VCaP (cell line): ENCODE data around the gene SLC13A2.

Experiments
- H3K27ac ChIP-seq: fragments of 450-650 bp; 2 replicates; pipeline ENCODE4 v1.5.1; 2017
- TF ChIP-seq, protein P1 (sequence below): fragments of 450-650 bp; conservative IDR thresholded peaks from 2 replicates; pipeline ENCODE4 v1.5.1; 2017; ENCODE audit warnings: mild to moderate bottlenecking, moderate library complexity

The SLC13A2 gene

DNA sequence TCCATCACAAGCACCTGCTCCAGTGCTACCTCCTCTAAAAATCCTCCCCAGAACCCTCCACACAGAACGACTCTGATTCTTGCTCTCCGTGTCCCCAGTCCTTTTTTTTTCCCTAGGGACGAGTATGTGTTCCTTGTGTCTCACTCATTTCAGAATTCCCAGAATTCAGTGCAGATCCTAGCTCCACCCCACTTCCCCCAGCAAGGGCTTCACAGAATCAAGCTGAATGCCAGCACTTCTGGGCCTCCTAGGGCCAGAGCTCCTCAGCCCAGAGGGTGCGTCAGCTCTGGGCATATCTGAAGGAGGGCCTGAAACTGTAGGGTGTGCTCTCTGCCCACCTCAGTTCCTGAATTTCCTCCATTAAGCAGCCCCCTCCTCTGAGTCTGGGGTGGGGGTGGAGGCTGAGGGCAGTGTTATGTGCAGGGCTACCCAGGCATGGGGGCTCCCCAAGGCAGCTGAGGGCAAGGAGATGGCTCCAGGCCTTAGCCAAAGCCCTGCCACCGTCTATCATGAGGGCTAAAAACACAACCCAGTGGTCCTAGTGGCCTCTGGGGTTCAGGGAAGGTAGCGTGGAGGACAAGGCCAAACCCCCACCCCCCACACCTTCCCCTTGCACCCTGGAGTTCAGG lies 72.5 kb downstream of the SLC13A2 start:
- TF ChIP-seq, protein P1, sequence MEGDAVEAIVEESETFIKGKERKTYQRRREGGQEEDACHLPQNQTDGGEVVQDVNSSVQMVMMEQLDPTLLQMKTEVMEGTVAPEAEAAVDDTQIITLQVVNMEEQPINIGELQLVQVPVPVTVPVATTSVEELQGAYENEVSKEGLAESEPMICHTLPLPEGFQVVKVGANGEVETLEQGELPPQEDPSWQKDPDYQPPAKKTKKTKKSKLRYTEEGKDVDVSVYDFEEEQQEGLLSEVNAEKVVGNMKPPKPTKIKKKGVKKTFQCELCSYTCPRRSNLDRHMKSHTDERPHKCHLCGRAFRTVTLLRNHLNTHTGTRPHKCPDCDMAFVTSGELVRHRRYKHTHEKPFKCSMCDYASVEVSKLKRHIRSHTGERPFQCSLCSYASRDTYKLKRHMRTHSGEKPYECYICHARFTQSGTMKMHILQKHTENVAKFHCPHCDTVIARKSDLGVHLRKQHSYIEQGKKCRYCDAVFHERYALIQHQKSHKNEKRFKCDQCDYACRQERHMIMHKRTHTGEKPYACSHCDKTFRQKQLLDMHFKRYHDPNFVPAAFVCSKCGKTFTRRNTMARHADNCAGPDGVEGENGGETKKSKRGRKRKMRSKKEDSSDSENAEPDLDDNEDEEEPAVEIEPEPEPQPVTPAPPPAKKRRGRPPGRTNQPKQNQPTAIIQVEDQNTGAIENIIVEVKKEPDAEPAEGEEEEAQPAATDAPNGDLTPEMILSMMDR, result no peak
- H3K27ac ChIP-seq, result no peak overlapping the region

DNA sequence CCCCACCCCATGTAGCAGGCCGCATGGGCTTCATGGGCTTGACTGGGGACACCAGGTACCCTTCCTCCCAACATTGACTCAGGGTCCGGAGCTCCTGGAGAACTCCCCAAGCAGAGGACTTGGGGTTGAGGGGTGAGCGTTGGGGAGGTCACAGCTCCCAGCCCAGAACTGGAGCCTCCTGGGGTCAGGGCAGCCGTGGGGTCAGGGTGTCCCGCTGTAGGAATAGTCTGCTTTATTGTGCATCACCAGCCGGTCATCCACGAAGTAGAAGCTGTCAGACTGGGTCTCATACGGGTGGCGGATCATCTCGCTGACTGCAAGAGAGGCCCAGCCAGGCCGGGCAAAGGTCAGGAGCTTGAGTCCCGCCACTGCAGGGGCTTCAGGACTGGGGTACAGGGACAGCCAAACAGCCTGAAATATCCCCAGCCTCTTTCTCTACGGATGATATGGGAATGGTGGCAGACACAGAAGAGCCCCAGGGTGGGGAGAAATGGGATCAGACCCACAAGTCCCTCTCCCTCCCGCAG lies 73.7 kb downstream of the SLC13A2 start:
- TF ChIP-seq, protein P1, result no peak
- H3K27ac ChIP-seq, result no peak overlapping the region
